Neural crest cell (in vitro differentiated cells): Measurements from ENCODE around the gene SMDT1. TPM values are rescaled to one million over a fixed set of nuclear protein-coding genes. Genes with fewer than 3 reads are reported as not detected.
A peak's percentile ranks its signal among the peaks of the same experiment; 100 is the strongest.
"Not testable (repeated sequence)": the region's sequence is repeated elsewhere in the genome, so short reads cannot be mapped to it uniquely, and the experiment has no call there.

Experiments
- DNase-seq: peaks from one replicate; pipeline ENCODE4 v3.0.0; 2021; ENCODE audit warnings: low read depth, mixed read lengths, low spot score
- H3K27ac Mint-ChIP-seq: one replicate; pipeline ENCODE4 v1.8.0; 2021; ENCODE audit warnings: mild to moderate bottlenecking, mixed read lengths; ENCODE audit not compliant: unreplicated experiment
- H3K27me3 Mint-ChIP-seq: 2 replicates; pipeline ENCODE4 v1.8.0; 2021; ENCODE audit warnings: low read depth, mild to moderate bottlenecking, mixed read lengths
- H3K36me3 Mint-ChIP-seq: 2 replicates; pipeline ENCODE4 v1.8.0; 2021; ENCODE audit warnings: low read depth, mild to moderate bottlenecking, mixed read lengths
- H3K4me1 Mint-ChIP-seq: 2 replicates; pipeline ENCODE4 v1.8.0; 2021; ENCODE audit warnings: mixed read lengths
- H3K4me3 Mint-ChIP-seq: one replicate; pipeline ENCODE4 v1.8.0; 2021; ENCODE audit warnings: mild to moderate bottlenecking, mixed read lengths
- H3K9me3 Mint-ChIP-seq: 2 replicates; pipeline ENCODE4 v1.8.0; 2021; ENCODE audit warnings: mixed read lengths
- CTCF ChIP-seq: fragments of 200-600 bp; sonication (generic); conservative IDR thresholded peaks from 2 replicates; pipeline ENCODE4 v1.5.0; 2021; ENCODE audit warnings: antibody characterized with exemption, mild to moderate bottlenecking
- total RNA-seq: library from RNA; stranded (reverse); gene quantifications from 2 replicates; pipeline ENCODE4 v1.2.1, GENCODE V29; 2021

The SMDT1 gene
- total RNA-seq, 1 donor from 2014 or later, result 70.9 TPM

GRCh38 chr22:42111798-42112197, 32.3 kb downstream of the SMDT1 start:
- Mint-ChIP-seq H3K27me3 (no peaks in the 10 kb centered on the region), H3K4me1 (peaks cover 6% of the 10 kb centered on the region), H3K27ac (no peak overlapping the region), H3K9me3 (peaks cover 10% of the 10 kb centered on the region), H3K4me3 (no peak overlapping the region), H3K36me3 (peaks cover 22% of the 10 kb centered on the region)
- no peak for DNase-seq
- no peak for TF ChIP-seq CTCF

GRCh38 chr22:42112793-42113192, 33.3 kb downstream of the SMDT1 start:
- H3K4me1 Mint-ChIP-seq, H3K4me3 Mint-ChIP-seq: not testable (repeated sequence)
- TF ChIP-seq CTCF, result peak; percentile 23

GRCh38 chr22:42114721-42115120, 35.2 kb downstream of the SMDT1 start:
- no peak overlapping the region for H3K27ac Mint-ChIP-seq
- peaks cover 16% of the 10 kb centered on the region for H3K9me3 Mint-ChIP-seq
- DNase-seq, result peak; percentile 43
- no peaks in the 10 kb centered on the region for H3K27me3 Mint-ChIP-seq
- peaks cover 16% of the 10 kb centered on the region for H3K4me1 Mint-ChIP-seq
- H3K4me3 Mint-ChIP-seq, result no peak overlapping the region
- TF ChIP-seq CTCF, result peak; percentile 41
- H3K36me3 Mint-ChIP-seq, result peaks cover 25% of the 10 kb centered on the region

More at GRCh38 chr22:42112793-42113192, 33.3 kb downstream of the SMDT1 start:
- Mint-ChIP-seq H3K9me3 (peaks cover 16% of the 10 kb centered on the region), H3K36me3 (peaks cover 24% of the 10 kb centered on the region)
- not testable (repeated sequence) for H3K27me3 Mint-ChIP-seq, H3K27ac Mint-ChIP-seq, DNase-seq

GRCh38 chr22:42115420-42115830, 35.9 kb downstream of the SMDT1 start:
- peaks cover 18% of the 10 kb centered on the region for H3K4me1 Mint-ChIP-seq
- H3K27ac Mint-ChIP-seq, H3K27me3 Mint-ChIP-seq, DNase-seq, H3K4me3 Mint-ChIP-seq: not testable (repeated sequence)
- peaks cover 28% of the 10 kb centered on the region for H3K36me3 Mint-ChIP-seq
- H3K9me3 Mint-ChIP-seq, result peaks cover 16% of the 10 kb centered on the region

GRCh38 chr22:42116848-42117424, 37.4 kb downstream of the SMDT1 start:
- H3K9me3 Mint-ChIP-seq, result peaks cover 16% of the 10 kb centered on the region
- H3K27ac Mint-ChIP-seq, result no peak overlapping the region
- peak; percentile 15 for TF ChIP-seq CTCF
- no peak overlapping the region for H3K4me3 Mint-ChIP-seq
- H3K4me1 Mint-ChIP-seq, result peaks cover 18% of the 10 kb centered on the region
- DNase-seq, result no peak
- H3K36me3 Mint-ChIP-seq, result peaks cover 25% of the 10 kb centered on the region
- no peaks in the 10 kb centered on the region for H3K27me3 Mint-ChIP-seq

- H3K36me3 Mint-ChIP-seq, result peaks cover 15% of the 10 kb centered on the region
- H3K27ac Mint-ChIP-seq, result peak overlapping the region; percentile 58
Measured at GRCh38 chr22:42120231-42121021, 40.9 kb downstream of the SMDT1 start.

GRCh38 chr22:42123529-42123928, 44.0 kb downstream of the SMDT1 start:
- DNase-seq, H3K27me3 Mint-ChIP-seq, H3K36me3 Mint-ChIP-seq, H3K27ac Mint-ChIP-seq, H3K9me3 Mint-ChIP-seq, H3K4me3 Mint-ChIP-seq: not testable (repeated sequence)
- H3K4me1 Mint-ChIP-seq, result peaks cover 11% of the 10 kb centered on the region

More at GRCh38 chr22:42120231-42121021, 40.9 kb downstream of the SMDT1 start:
- H3K4me3 Mint-ChIP-seq, DNase-seq, H3K27me3 Mint-ChIP-seq: not testable (repeated sequence)
- Mint-ChIP-seq H3K9me3 (peaks cover 11% of the 10 kb centered on the region), H3K4me1 (peaks cover 12% of the 10 kb centered on the region)
